OCI-LY7 (cell line): ENCODE results near the gene CGNL1. TPM values are rescaled to one million over a fixed set of nuclear protein-coding genes. Genes with fewer than 3 reads are reported as not detected.

ENCODE experiments used
- BruUV-seq: library from RNA; stranded (reverse); fragments of 400-500 nt; replicated peaks from 2 replicates; lab custom pipeline; 2021; lab: Mats Ljungman, UMichigan
- CTCF ChIA-PET: fragments of 300-600 bp; sonication (Branson Sonifier 250); formaldehyde crosslinking; loops from one replicate; lab custom pipeline; 2022; ENCODE audit warnings: antibody characterized with exemption; ENCODE audit not compliant: unreplicated experiment; lab: Charles Lee
- POLR2A ChIA-PET: fragments of 300-600 bp; sonication (Branson Sonifier 250); formaldehyde crosslinking; loops from one replicate; lab custom pipeline; 2022; ENCODE audit warnings: antibody characterized with exemption; lab: Charles Lee
- DNase-seq: peaks from one replicate; pipeline ENCODE4 v3.0.0-alpha.2; 2015; ENCODE audit warnings: low spot score
- H2AFZ ChIP-seq: fragments of 200-600 bp; sonication (generic), shearing (Covaris generic); 2 replicates; pipeline ENCODE4 v1.6.1; 2014; ENCODE audit warnings: mild to moderate bottlenecking, antibody characterized with exemption, low read length, moderate library complexity
- H3K27ac ChIP-seq: fragments of 200-600 bp; sonication (generic); 2 replicates; pipeline ENCODE4 v1.5.1; 2014; ENCODE audit warnings: mixed run types, low read depth, mild to moderate bottlenecking, moderate library complexity, low read length, inconsistent platforms; ENCODE audit not compliant: poor library complexity, severe bottlenecking
- H3K36me3 ChIP-seq: fragments of 200-600 bp; sonication (generic); 2 replicates; pipeline ENCODE4 v1.6.1; 2014; ENCODE audit warnings: mild to moderate bottlenecking, antibody characterized with exemption, low read length, moderate library complexity, mixed read lengths; ENCODE audit not compliant: insufficient read depth
- H3K4me1 ChIP-seq: fragments of 200-600 bp; sonication (generic); 2 replicates; pipeline ENCODE4 v1.5.1; 2014; ENCODE audit warnings: mild to moderate bottlenecking, low read length; ENCODE audit not compliant: insufficient read depth, poor library complexity, severe bottlenecking
- H3K4me2 ChIP-seq: fragments of 200-600 bp; sonication (generic); 2 replicates; pipeline ENCODE4 v1.6.1; 2014; ENCODE audit warnings: mild to moderate bottlenecking, low read length
- H3K4me3 ChIP-seq: fragments of 200-600 bp; sonication (generic); 2 replicates; pipeline ENCODE4 v1.5.1; 2014; ENCODE audit warnings: mild to moderate bottlenecking, low read depth, low read length; ENCODE audit not compliant: poor library complexity, severe bottlenecking
- H3K79me2 ChIP-seq: fragments of 200-600 bp; sonication (generic); 2 replicates; pipeline ENCODE4 v1.6.1; 2016; ENCODE audit warnings: low read depth, mild to moderate bottlenecking, low read length, moderate library complexity, mixed read lengths; ENCODE audit not compliant: insufficient read depth
- H3K9me2 ChIP-seq: fragments of 200-600 bp; sonication (generic); 2 replicates; pipeline ENCODE4 v1.6.1; 2016; ENCODE audit warnings: mild to moderate bottlenecking, low read length, mixed read lengths; ENCODE audit not compliant: insufficient read depth
- H3K9me3 ChIP-seq: fragments of 200-600 bp; sonication (generic); 2 replicates; pipeline ENCODE4 v1.6.1; 2014; ENCODE audit warnings: mild to moderate bottlenecking, mixed run types, low read length, mixed read lengths
- H4K20me1 ChIP-seq: fragments of 200-600 bp; sonication (generic); 2 replicates; pipeline ENCODE4 v1.6.1; 2014; ENCODE audit warnings: mild to moderate bottlenecking, antibody characterized with exemption, low read length, moderate library complexity, mixed read lengths; ENCODE audit not compliant: insufficient read depth
- CTCF ChIP-seq: fragments of 200-600 bp; sonication (generic); conservative IDR thresholded peaks from 2 replicates; pipeline ENCODE4 v1.5.1; 2014; ENCODE audit warnings: mild to moderate bottlenecking, antibody characterized with exemption, low read length, moderate library complexity, mixed read lengths
- EZH2phosphoT487 ChIP-seq: fragments of 200-600 bp; sonication (generic); IDR thresholded peaks from 2 replicates; pipeline ENCODE4 v1.6.1; 2018; ENCODE audit warnings: low read depth, borderline replicate concordance, mild to moderate bottlenecking, mixed run types, antibody characterized with exemption, low read length, moderate library complexity, mixed read lengths
- intact Hi-C: fragments of 100-400 bp; cut with micrococcal nuclease; formaldehyde crosslinking; loops from one replicate; pipeline ENCODE4 v1.10.0; 2022; ENCODE audit not compliant: unreplicated experiment
- total RNA-seq, 2 experiments: library from RNA; depleted of rRNA in 1 of 2; stranded (reverse); fragments of >200 nt in 1 of 2; shearing (Covaris generic) in 1 of 2; gene quantifications; 2 replicates each; pipeline ENCODE4 v1.2.3, GENCODE V29; 2014 to 2022

CGNL1 gene
- total RNA-seq, 2 experiments from 2014 or later = 0.04 TPM; not detected in 1

GRCh38 chr15:57385923-57386390, 9.7 kb downstream of the CGNL1 start:
- H4K20me1 ChIP-seq = no peaks in the 10 kb centered on the region
- no peak overlapping the region for H3K4me3 ChIP-seq
- no peak overlapping the region for H2AFZ ChIP-seq
- ChIA-PET POLR2A (no interaction called here), CTCF (no interaction called here)
- H3K9me2 ChIP-seq = no peaks in the 10 kb centered on the region
- H3K4me2 ChIP-seq = no peak overlapping the region
- H3K36me3 ChIP-seq = no peaks in the 10 kb centered on the region
- DNase-seq = no peak
- no peaks in the 10 kb centered on the region for H3K4me1 ChIP-seq
- H3K79me2 ChIP-seq = no peaks in the 10 kb centered on the region
- no peaks in the 10 kb centered on the region for H3K9me3 ChIP-seq
- TF ChIP-seq CTCF (no peak), EZH2phosphoT487 (no peak)
- intact Hi-C loops = no loop called here
- no peak overlapping the region for H3K27ac ChIP-seq
- no TSS peak for BruUV-seq

- no peaks in the 10 kb centered on the region for H3K9me3 ChIP-seq
- no peak overlapping the region for H2AFZ ChIP-seq
- no peaks in the 10 kb centered on the region for H3K36me3 ChIP-seq
- H3K4me3 ChIP-seq = no peak overlapping the region
- H3K4me2 ChIP-seq = no peak overlapping the region
- no peaks in the 10 kb centered on the region for H3K79me2 ChIP-seq
- no peak overlapping the region for H3K27ac ChIP-seq
- H3K9me2 ChIP-seq = no peaks in the 10 kb centered on the region
- BruUV-seq = no TSS peak
- TF ChIP-seq EZH2phosphoT487 = no peak
- TF ChIP-seq CTCF = no peak
- ChIA-PET CTCF (no interaction called here), POLR2A (no interaction called here)
- no peak for DNase-seq
- intact Hi-C loops = no loop called here
- H4K20me1 ChIP-seq = no peaks in the 10 kb centered on the region
- no peaks in the 10 kb centered on the region for H3K4me1 ChIP-seq
Observed at GRCh38 chr15:57386976-57387375, 10.7 kb downstream of the CGNL1 start.

GRCh38 chr15:57387564-57388076, 11.3 kb downstream of the CGNL1 start:
- no peak overlapping the region for H2AFZ ChIP-seq
- H3K4me3 ChIP-seq = no peak overlapping the region
- no peak overlapping the region for H3K4me2 ChIP-seq
- no peaks in the 10 kb centered on the region for H3K9me3 ChIP-seq
- H4K20me1 ChIP-seq = no peaks in the 10 kb centered on the region
- CTCF ChIA-PET = no interaction called here
- H3K4me1 ChIP-seq = no peaks in the 10 kb centered on the region
- no peak overlapping the region for H3K27ac ChIP-seq
- intact Hi-C loops = no loop called here
- DNase-seq = no peak
- TF ChIP-seq EZH2phosphoT487 (no peak), CTCF (no peak)
- BruUV-seq = no TSS peak
- no peaks in the 10 kb centered on the region for H3K9me2 ChIP-seq
- no peaks in the 10 kb centered on the region for H3K79me2 ChIP-seq
- H3K36me3 ChIP-seq = no peaks in the 10 kb centered on the region
- POLR2A ChIA-PET = interaction anchor here (0.6 kb wide), 1 partner anchor 41 kb away, joined by 4 read pairs; no protein-coding TSS in a partner anchor
